Esophagus squamous epithelium (tissue), 5 donors: ENCODE data around the gene DELE1. TPM values are rescaled to one million over a fixed set of nuclear protein-coding genes. Genes with fewer than 3 reads are reported as not detected.
A peak's percentile ranks its signal among the peaks of the same experiment; 100 is the strongest.

Source experiments
- DNase-seq: peaks from one replicate; lab custom pipeline; 2025; lab: John Stamatoyannopoulos, UW
- H3K27ac ChIP-seq, 4 donors: fragments of 200-600 bp; sonication (generic); one replicate each; pipeline ENCODE4 v1.5.1; 2016 to 2019; ENCODE audit warnings: mild to moderate bottlenecking in 1 of 4
- H3K27me3 ChIP-seq, 4 donors: fragments of 200-600 bp; sonication (generic); 1 replicate in 3 of 4; 2 replicates in 1 of 4; pipeline versions ENCODE4 v1.5.1 to v1.6.0; 2017 to 2021; ENCODE audit warnings: antibody characterized with exemption in 1 of 4
- H3K36me3 ChIP-seq, 3 donors: fragments of 200-600 bp; sonication (generic); one replicate each; pipeline ENCODE4 v1.5.1; 2016 to 2019
- H3K4me1 ChIP-seq, 3 donors: fragments of 200-600 bp; sonication (generic); one replicate each; pipeline ENCODE4 v1.5.1; 2017 to 2019
- H3K4me3 ChIP-seq, 4 donors: fragments of 200-600 bp; sonication (generic); 1 replicate in 3 of 4; 2 replicates in 1 of 4; pipeline ENCODE4 v1.5.1; 2016 to 2019; ENCODE audit warnings: mild to moderate bottlenecking in 2 of 4, moderate library complexity in 1 of 4
- H3K9me3 ChIP-seq, 3 donors: fragments of 200-600 bp; sonication (generic); one replicate each; pipeline ENCODE4 v1.5.1; 2016 to 2019
- CTCF ChIP-seq, 6 experiments: fragments of 450-650 bp in 4 of 6; fragments of 200-600 bp in 2 of 6; sonication (generic) in 2 of 6; IDR thresholded peaks; one replicate each; pipeline ENCODE4 v1.5.1; 2016 to 2019; ENCODE audit warnings: antibody characterized with exemption in 6 of 6, mild to moderate bottlenecking in 4 of 6, moderate library complexity in 4 of 6
- POLR2A ChIP-seq, 4 donors: fragments of 450-650 bp; IDR thresholded peaks; one replicate each; pipeline ENCODE4 v1.6.1; 2017; ENCODE audit warnings: antibody characterized with exemption in 4 of 4, mild to moderate bottlenecking in 4 of 4, moderate library complexity in 3 of 4
- WGBS, 2 donors: methylation state at CpG; one replicate each; pipeline ENCODE4 v1.1.5; 2018; 5-methylcytosine and 5-hydroxymethylcytosine counted together
- intact Hi-C: fragments of 100-400 bp; cut with DNase I; formaldehyde crosslinking; loops from one replicate; pipeline ENCODE4 v1.15.0; 2022
- total RNA-seq, 4 donors: library from RNA; depleted of rRNA; stranded (reverse); fragments of >200 nt; gene quantifications; one replicate each; pipeline ENCODE4 v1.1.0, GENCODE V29; 2016
- donor health status: DM: yes; HTN: yes; CAD: no.

DELE1 gene
- total RNA-seq, 4 donors from 2014 or later, result 27.3 to 68.5 (median 37.1) TPM

GRCh38 chr5:141878711-141879425, 44.8 kb upstream of the DELE1 start:
- TF ChIP-seq CTCF (IDR thresholded peaks at IDR 0.05) (peak; percentile 89 to 98 (median 94)), POLR2A (IDR thresholded peaks at IDR 0.05) (no peak)
- peak overlapping the region; percentile 88 to 90 (median 89) for H3K27ac ChIP-seq
- H3K4me3 ChIP-seq, result peak overlapping the region; percentile 71 to 82 (median 76)
- H3K36me3 ChIP-seq, result no peaks in the 10 kb centered on the region
- intact Hi-C loops, result loop anchor here (2.0 kb wide), 1 partner anchor 176 kb away; no protein-coding TSS in a partner anchor
- 0 to 1% methylated on average over 27 of the region's 40 CpGs for WGBS, 2 donors
- no peaks in the 10 kb centered on the region for H3K9me3 ChIP-seq
- H3K27me3 ChIP-seq, result peaks cover 0 to 90% (median 17%) of the 10 kb centered on the region in 4 donors
- DNase-seq, result peak; percentile 55
- H3K4me1 ChIP-seq, result peaks cover 33 to 97% (median 34%) of the 10 kb centered on the region in 3 donors

GRCh38 chr5:141879426-141879759, 44.3 kb upstream of the DELE1 start:
- Histone ChIP-seq H3K36me3 (no peaks in the 10 kb centered on the region), H3K27ac (peak overlapping the region in 2 of 4 donors; percentile 89), H3K4me1 (peaks cover 33 to 91% (median 34%) of the 10 kb centered on the region in 3 donors), H3K9me3 (no peaks in the 10 kb centered on the region), H3K27me3 (peaks cover 0 to 90% (median 20%) of the 10 kb centered on the region in 4 donors), H3K4me3 (no peak overlapping the region)
- 0% methylated on average over 2 of the region's 2 CpGs; no CpG with 5 or more reads in 1 of the 2 donors for WGBS, 2 donors
- TF ChIP-seq POLR2A (IDR thresholded peaks at IDR 0.05), result no peak
- intact Hi-C loops, result loop anchor here (2.0 kb wide), 1 partner anchor 177 kb away; no protein-coding TSS in a partner anchor
- DNase-seq, result no peak

GRCh38 chr5:141879941-141880738, 43.5 kb upstream of the DELE1 start:
- Histone ChIP-seq H3K9me3 (no peaks in the 10 kb centered on the region), H3K27ac (peak overlapping the region in 2 of 4 donors; percentile 89), H3K4me3 (no peak overlapping the region), H3K36me3 (no peaks in the 10 kb centered on the region), H3K27me3 (peaks cover 0 to 90% (median 21%) of the 10 kb centered on the region in 4 donors), H3K4me1 (peaks cover 33 to 84% (median 34%) of the 10 kb centered on the region in 3 donors)
- DNase-seq, result no peak
- TF ChIP-seq POLR2A (IDR thresholded peaks at IDR 0.05), result no peak
- no peak for TF ChIP-seq CTCF (IDR thresholded peaks at IDR 0.05)
- intact Hi-C loops, result loop anchor here (2.0 to 10.0 kb wide), 3 partner anchors 65 to 177 kb away; partner anchors contain the start of gene PCDH12
- 40 to 42% methylated on average over 1 to 5 of the region's 7 CpGs for WGBS, 2 donors

- TF ChIP-seq CTCF (IDR thresholded peaks at IDR 0.05) (no peak), POLR2A (IDR thresholded peaks at IDR 0.05) (no peak)
- H3K36me3 ChIP-seq, result no peaks in the 10 kb centered on the region
- WGBS, 2 donors, result 34 to 48% methylated on average over 8 of the region's 8 CpGs
- no peaks in the 10 kb centered on the region for H3K9me3 ChIP-seq
- peaks cover 0 to 89% (median 18%) of the 10 kb centered on the region in 4 donors for H3K27me3 ChIP-seq
- no peak overlapping the region for H3K4me3 ChIP-seq
- peak overlapping the region in 3 of 4 donors; percentile 30 to 89 (median 47) for H3K27ac ChIP-seq
- no peak for DNase-seq
- intact Hi-C loops, result loop anchor here (10.0 kb wide), 2 partner anchors 66 to 74 kb away; partner anchors contain the start of gene PCDH12
- H3K4me1 ChIP-seq, result peaks cover 28 to 73% (median 29%) of the 10 kb centered on the region in 3 donors
These were observed 42.5 kb upstream of the DELE1 start for GRCh38 chr5:141880961-141881801.

GRCh38 chr5:141881886-141882285, 41.8 kb upstream of the DELE1 start:
- Histone ChIP-seq H3K27me3 (peaks cover 0 to 88% (median 12%) of the 10 kb centered on the region in 4 donors), H3K36me3 (no peaks in the 10 kb centered on the region), H3K4me1 (peaks cover 21 to 66% (median 22%) of the 10 kb centered on the region in 3 donors), H3K4me3 (no peak overlapping the region), H3K9me3 (no peaks in the 10 kb centered on the region), H3K27ac (peak overlapping the region in 3 of 4 donors; percentile 30 to 89 (median 47))
- 20 to 25% methylated on average over 4 of the region's 4 CpGs for WGBS, 2 donors
- no peak for DNase-seq
- TF ChIP-seq POLR2A (IDR thresholded peaks at IDR 0.05) (no peak), CTCF (IDR thresholded peaks at IDR 0.05) (no peak)
- intact Hi-C loops, result loop anchor here (10.0 kb wide), 2 partner anchors 67 to 73 kb away; partner anchors contain the start of gene PCDH12
